ENCODE results near the gene DPH5.

The DPH5 gene

DNA sequence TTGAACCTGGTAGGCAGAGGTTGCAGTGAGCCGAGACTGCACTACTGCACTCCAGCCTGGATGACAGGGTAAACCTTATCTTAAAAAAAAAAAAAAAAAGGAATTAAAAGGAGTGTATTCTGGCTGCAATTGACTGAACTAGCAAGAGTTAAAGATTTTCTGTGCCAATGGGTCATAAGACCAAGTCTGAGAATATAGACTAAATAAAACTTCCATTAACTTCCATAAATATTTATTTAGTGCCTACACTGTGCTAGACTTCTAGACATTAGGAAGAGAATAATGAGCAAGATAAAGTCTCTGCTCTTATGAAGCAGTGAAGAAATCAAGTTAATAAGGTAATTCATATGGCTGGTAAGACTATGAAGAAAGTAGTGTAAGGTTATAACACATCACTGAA, 27.2 kb downstream of the DPH5 start:
- no peak for ATAC-seq (ENCODE audit: insufficient read depth, low read depth)
- peaks cover 45% of the 10 kb centered on the region for H3K36me3 ChIP-seq (ENCODE audit: insufficient read depth, low read length)

DNA sequence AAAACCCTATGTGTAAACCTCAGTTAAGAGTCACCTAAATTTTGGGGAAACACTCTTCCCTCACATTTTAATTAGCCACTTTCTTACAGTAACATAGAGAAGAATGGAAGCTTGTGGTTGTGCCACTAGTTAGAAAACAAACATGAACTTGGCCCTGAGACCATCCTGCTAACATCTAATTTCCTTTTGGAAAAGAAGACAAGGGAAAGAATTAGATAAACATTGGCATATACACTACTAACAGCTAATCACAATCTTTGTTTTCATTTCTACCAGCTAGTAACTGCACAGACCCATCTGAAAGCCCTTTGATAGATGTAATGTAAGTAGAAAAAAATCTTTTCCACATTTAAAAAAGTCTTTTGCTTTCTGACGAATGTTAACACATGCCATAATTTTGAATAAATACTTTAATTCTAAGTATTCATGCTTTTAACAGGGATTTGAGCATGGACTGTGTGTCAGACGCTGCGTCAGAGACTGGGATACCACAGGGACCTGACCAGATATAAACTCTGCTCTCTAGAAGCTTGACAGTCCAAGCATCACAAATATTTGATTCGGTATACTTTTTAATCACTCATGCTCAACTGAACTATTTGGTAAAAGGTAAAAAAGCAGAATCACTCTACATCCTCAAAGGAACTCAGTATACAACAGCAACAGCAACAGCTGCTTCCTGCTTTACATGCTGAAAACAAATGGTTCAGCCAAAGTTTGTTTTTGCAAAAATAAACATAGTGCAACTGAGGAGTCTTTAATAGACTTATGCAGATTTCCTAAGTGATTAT, 30.2 kb downstream of the DPH5 start:
- Histone ChIP-seq H3K27me3 (ENCODE audit: insufficient read depth, low read length, poor library complexity) (no peaks in the 10 kb centered on the region), H3K36me3 (ENCODE audit: insufficient read depth, low read length) (peaks cover 53% of the 10 kb centered on the region), H3K9ac (ENCODE audit: low read depth, low read length) (no peak overlapping the region), H3K9me3 (ENCODE audit: insufficient read depth, low read length, severe bottlenecking) (no peaks in the 10 kb centered on the region), H3K4me1 (ENCODE audit: insufficient read depth, low read length) (peaks cover 3% of the 10 kb centered on the region; the same call in 1 of the 2 replicates), H2AFZ (ENCODE audit: low read depth, low read length) (no peak overlapping the region), H3K4me3 (ENCODE audit: low read depth in 1 of 2, low read length in 2 of 2) (no peak overlapping the region), H3K27ac (ENCODE audit: low read length) (no peak overlapping the region), H3K4me2 (ENCODE audit: insufficient read depth, low read length) (no peak overlapping the region), H4K20me1 (ENCODE audit: insufficient read depth, low read length) (no peaks in the 10 kb centered on the region), H3K79me2 (ENCODE audit: insufficient read depth, low read length) (no peaks in the 10 kb centered on the region)
- TF ChIP-seq, protein P1, sequence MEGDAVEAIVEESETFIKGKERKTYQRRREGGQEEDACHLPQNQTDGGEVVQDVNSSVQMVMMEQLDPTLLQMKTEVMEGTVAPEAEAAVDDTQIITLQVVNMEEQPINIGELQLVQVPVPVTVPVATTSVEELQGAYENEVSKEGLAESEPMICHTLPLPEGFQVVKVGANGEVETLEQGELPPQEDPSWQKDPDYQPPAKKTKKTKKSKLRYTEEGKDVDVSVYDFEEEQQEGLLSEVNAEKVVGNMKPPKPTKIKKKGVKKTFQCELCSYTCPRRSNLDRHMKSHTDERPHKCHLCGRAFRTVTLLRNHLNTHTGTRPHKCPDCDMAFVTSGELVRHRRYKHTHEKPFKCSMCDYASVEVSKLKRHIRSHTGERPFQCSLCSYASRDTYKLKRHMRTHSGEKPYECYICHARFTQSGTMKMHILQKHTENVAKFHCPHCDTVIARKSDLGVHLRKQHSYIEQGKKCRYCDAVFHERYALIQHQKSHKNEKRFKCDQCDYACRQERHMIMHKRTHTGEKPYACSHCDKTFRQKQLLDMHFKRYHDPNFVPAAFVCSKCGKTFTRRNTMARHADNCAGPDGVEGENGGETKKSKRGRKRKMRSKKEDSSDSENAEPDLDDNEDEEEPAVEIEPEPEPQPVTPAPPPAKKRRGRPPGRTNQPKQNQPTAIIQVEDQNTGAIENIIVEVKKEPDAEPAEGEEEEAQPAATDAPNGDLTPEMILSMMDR (IDR thresholded peaks at IDR 0.05; ENCODE audit: borderline replicate concordance, extremely low read depth, low read length, poor library complexity, severe bottlenecking) = no peak
- no peak for TF ChIP-seq EZH2 (IDR thresholded peaks at IDR 0.05; ENCODE audit: borderline replicate concordance, low read depth, low read length, severe bottlenecking)
- DNase-seq (no peak), ATAC-seq (ENCODE audit: insufficient read depth, low read depth) (0 out of 3 replicates have a peak, but pooled peaks have one; percentile 35)

More for the DNA sequence above, 27.2 kb downstream of the DPH5 start:
- no peaks in the 10 kb centered on the region for H3K79me2 ChIP-seq (ENCODE audit: insufficient read depth, low read length)
- no peak overlapping the region for H3K9ac ChIP-seq (ENCODE audit: low read depth, low read length)
- no peak for TF ChIP-seq EZH2 (IDR thresholded peaks at IDR 0.05; ENCODE audit: borderline replicate concordance, low read depth, low read length, severe bottlenecking)
- TF ChIP-seq, protein P1 (IDR thresholded peaks at IDR 0.05; ENCODE audit: borderline replicate concordance, extremely low read depth, low read length, poor library complexity, severe bottlenecking) = no peak
- no peaks in the 10 kb centered on the region for H4K20me1 ChIP-seq (ENCODE audit: insufficient read depth, low read length)
- no peak for DNase-seq
- peaks cover 3% of the 10 kb centered on the region; the same call in 1 of the 2 replicates for H3K4me1 ChIP-seq (ENCODE audit: insufficient read depth, low read length)
- no peak overlapping the region for H3K27ac ChIP-seq (ENCODE audit: low read length)
- H3K27me3 ChIP-seq (ENCODE audit: insufficient read depth, low read length, poor library complexity) = no peaks in the 10 kb centered on the region
- no peaks in the 10 kb centered on the region for H3K9me3 ChIP-seq (ENCODE audit: insufficient read depth, low read length, severe bottlenecking)
- H3K4me2 ChIP-seq (ENCODE audit: insufficient read depth, low read length) = no peak overlapping the region
- no peak overlapping the region for H2AFZ ChIP-seq (ENCODE audit: low read depth, low read length)
- H3K4me3 ChIP-seq (ENCODE audit: low read depth in 1 of 2, low read length in 2 of 2) = no peak overlapping the region

DNA sequence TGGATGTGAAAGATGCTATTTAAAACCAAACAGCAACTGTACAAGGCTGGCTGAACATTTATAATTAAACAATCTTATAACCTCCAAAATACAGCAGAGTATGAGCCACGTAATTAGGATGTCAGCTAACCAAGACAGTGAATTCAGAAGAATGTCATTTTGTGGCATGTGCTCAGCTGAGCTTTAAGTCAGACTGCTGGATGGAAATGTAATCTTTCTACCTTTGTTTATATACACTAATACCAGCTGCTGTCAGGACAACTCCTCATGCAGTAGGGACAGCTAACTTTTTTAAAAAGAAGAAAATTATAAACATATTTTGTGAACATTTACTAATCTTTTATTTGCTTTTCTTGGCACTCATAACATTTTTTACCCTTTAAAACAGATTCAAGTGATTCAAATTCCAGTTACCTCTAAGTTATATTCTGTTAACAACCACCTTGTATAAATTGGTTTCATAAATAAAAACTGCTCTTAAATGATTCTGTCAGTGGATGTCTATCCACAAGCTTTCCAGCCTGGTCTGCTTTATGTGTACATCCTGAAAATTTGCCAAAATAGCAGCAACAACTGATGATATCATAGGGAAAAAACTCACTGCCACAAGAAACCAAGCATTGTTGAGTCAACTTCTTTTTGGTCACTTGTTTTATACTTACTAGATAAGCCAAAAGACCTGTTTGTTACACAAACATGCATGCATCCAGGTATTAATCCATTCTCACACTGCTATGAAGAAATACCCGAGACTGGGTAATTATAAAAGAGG, 36.1 kb downstream of the DPH5 start:
- Histone ChIP-seq H3K9ac (ENCODE audit: low read depth, low read length) (no peak overlapping the region), H3K79me2 (ENCODE audit: insufficient read depth, low read length) (no peaks in the 10 kb centered on the region), H3K4me2 (ENCODE audit: insufficient read depth, low read length) (no peak overlapping the region), H3K9me3 (ENCODE audit: insufficient read depth, low read length, severe bottlenecking) (no peaks in the 10 kb centered on the region), H2AFZ (ENCODE audit: low read depth, low read length) (no peak overlapping the region), H4K20me1 (ENCODE audit: insufficient read depth, low read length) (no peaks in the 10 kb centered on the region), H3K36me3 (ENCODE audit: insufficient read depth, low read length) (peaks cover 60% of the 10 kb centered on the region), H3K4me1 (ENCODE audit: insufficient read depth, low read length) (no peaks in the 10 kb centered on the region), H3K27ac (ENCODE audit: low read length) (no peak overlapping the region), H3K27me3 (ENCODE audit: insufficient read depth, low read length, poor library complexity) (no peaks in the 10 kb centered on the region), H3K4me3 (ENCODE audit: low read depth in 1 of 2, low read length in 2 of 2) (no peak overlapping the region)
- no peak for TF ChIP-seq EZH2 (IDR thresholded peaks at IDR 0.05; ENCODE audit: borderline replicate concordance, low read depth, low read length, severe bottlenecking)
- TF ChIP-seq, protein P1 (IDR thresholded peaks at IDR 0.05; ENCODE audit: borderline replicate concordance, extremely low read depth, low read length, poor library complexity, severe bottlenecking) = no peak
- ATAC-seq (ENCODE audit: insufficient read depth, low read depth) (no peak), DNase-seq (no peak)
